Adrenal gland (tissue), 5 donors: ENCODE measurements around the gene RBX1.

ENCODE experiments used
- CTCF ChIP-seq, 6 experiments: fragments of 450-650 bp in 4 of 6; fragments of 200-600 bp in 2 of 6; sonication (generic) in 1 of 6; IDR thresholded peaks; 1 replicate in 5 of 6; 2 replicates in 1 of 6; pipeline versions ENCODE4 v1.5.1 to v1.8.0; 2016 to 2021; ENCODE audit warnings: antibody characterized with exemption in 6 of 6, mild to moderate bottlenecking in 2 of 6, moderate library complexity in 1 of 6
- POLR2A ChIP-seq, 2 donors: fragments of 450-650 bp; IDR thresholded peaks; one replicate each; pipeline ENCODE4 v1.6.1; 2017; ENCODE audit warnings: antibody characterized with exemption in 2 of 2, mild to moderate bottlenecking in 2 of 2, moderate library complexity in 1 of 2
- donor health status: DM: no; HTN: no; CAD: no.

- no peak for TF ChIP-seq CTCF (IDR thresholded peaks at IDR 0.05)
- no peak for TF ChIP-seq POLR2A (IDR thresholded peaks at IDR 0.05)
These were observed 7.1 kb downstream of the RBX1 start for GRCh38 chr22:40958299-40958698.
